GM19025 (cell line): Measurements from ENCODE around the gene CAB39.

ENCODE experiments used
- ATAC-seq: cut with Tn5 transposase; IDR thresholded peaks from one replicate; pipeline ENCODE4 v1.9.1; 2021; ENCODE audit warnings: mild to moderate bottlenecking, low read depth, moderate library complexity; ENCODE audit not compliant: unreplicated experiment

CAB39 gene

GRCh38 chr2:230712443-230713330, at the start of gene CAB39:
Gene CAB39 (plus strand): TSS chr2:230712842. CDS start chr2:230760002, 47,160 bp downstream.
- ATAC-seq: peak; percentile 85

GRCh38 chr2:230664128-230664527, 48.5 kb upstream of the CAB39 start:
- ATAC-seq: no peak

GRCh38 chr2:230664844-230665243, 47.8 kb upstream of the CAB39 start:
- no peak for ATAC-seq

- no peak for ATAC-seq
These were observed 47.4 kb upstream of the CAB39 start for GRCh38 chr2:230665263-230665691.

- ATAC-seq: no peak
These were observed 46.2 kb upstream of the CAB39 start for GRCh38 chr2:230666446-230666845.

GRCh38 chr2:230666885-230667712, 45.5 kb upstream of the CAB39 start:
- ATAC-seq: no peak

GRCh38 chr2:230668184-230668938, 44.3 kb upstream of the CAB39 start:
- peak; percentile 56 for ATAC-seq

GRCh38 chr2:230668939-230669303, 43.7 kb upstream of the CAB39 start:
- peak; percentile 33 for ATAC-seq

- no peak for ATAC-seq
These were observed 43.2 kb upstream of the CAB39 start for GRCh38 chr2:230669386-230669950.

- ATAC-seq: no peak
These were observed 41.5 kb upstream of the CAB39 start for GRCh38 chr2:230671117-230671516.

GRCh38 chr2:230672836-230673235, 39.8 kb upstream of the CAB39 start:
- no peak for ATAC-seq

- no peak for ATAC-seq
These were observed 38.2 kb upstream of the CAB39 start for GRCh38 chr2:230674401-230674800.

GRCh38 chr2:230674966-230675672, 37.5 kb upstream of the CAB39 start:
- ATAC-seq: no peak

- no peak for ATAC-seq
These were observed 36.1 kb upstream of the CAB39 start for GRCh38 chr2:230676546-230676945.

GRCh38 chr2:230677201-230677946, 35.3 kb upstream of the CAB39 start:
- ATAC-seq: no peak

- ATAC-seq: no peak
These were observed 34.6 kb upstream of the CAB39 start for GRCh38 chr2:230678018-230678417.

- ATAC-seq: no peak
These were observed 34.2 kb upstream of the CAB39 start for GRCh38 chr2:230678451-230678850.

GRCh38 chr2:230680463-230681170, 32.0 kb upstream of the CAB39 start:
- no peak for ATAC-seq

- ATAC-seq: no peak
These were observed 31.5 kb upstream of the CAB39 start for GRCh38 chr2:230681171-230681545.
